ENCODE data around the gene PRSS8.
"Not testable (repeated sequence)": the region's sequence is repeated elsewhere in the genome, so short reads cannot be mapped to it uniquely, and the experiment has no call there.

PRSS8 gene

GRCh38 chr16:31135535-31136286 lies at the start of gene PRSS8:
TSS of gene PRSS8 (minus strand) at chr16:31135727. CDS start at chr16:31135498, 229 bp downstream.
- peak; percentile 2 for DNase-seq

DNA sequence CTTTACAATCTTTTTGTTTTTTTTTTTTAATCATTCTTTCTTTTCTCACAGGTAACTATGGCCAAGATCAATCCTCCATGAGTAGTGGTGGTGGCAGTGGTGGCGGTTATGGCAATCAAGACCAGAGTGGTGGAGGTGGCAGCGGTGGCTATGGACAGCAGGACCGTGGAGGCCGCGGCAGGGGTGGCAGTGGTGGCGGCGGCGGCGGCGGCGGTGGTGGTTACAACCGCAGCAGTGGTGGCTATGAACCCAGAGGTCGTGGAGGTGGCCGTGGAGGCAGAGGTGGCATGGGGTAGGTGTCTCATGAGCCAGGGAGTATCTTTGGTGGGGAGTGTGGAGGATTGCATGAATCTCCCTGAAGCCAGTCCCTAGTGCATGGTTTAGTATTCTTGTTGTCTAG lies 49.4 kb upstream of the PRSS8 start:
- DNase-seq: no peak

- DNase-seq: no peak
These were observed 48.2 kb upstream of the PRSS8 start for GRCh38 chr16:31183432-31184428.

DNA sequence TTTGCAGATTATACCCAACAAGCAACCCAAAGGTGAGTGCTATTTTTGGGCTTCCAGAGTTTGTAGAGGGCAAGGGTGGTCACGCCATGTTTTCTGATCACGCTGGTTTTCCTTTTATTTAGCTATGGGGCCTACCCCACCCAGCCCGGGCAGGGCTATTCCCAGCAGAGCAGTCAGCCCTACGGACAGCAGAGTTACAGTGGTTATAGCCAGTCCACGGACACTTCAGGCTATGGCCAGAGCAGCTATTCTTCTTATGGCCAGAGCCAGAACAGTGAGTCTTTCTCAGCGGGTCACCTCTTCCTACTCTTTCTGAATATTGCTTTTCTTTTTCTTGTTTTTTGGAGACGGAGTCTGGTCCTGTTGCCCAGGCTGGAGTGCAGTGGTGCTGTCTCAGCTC lies 46.9 kb upstream of the PRSS8 start:
- no peak for DNase-seq

GRCh38 chr16:31181102-31181830 lies 45.7 kb upstream of the PRSS8 start:
- no peak for DNase-seq

DNA sequence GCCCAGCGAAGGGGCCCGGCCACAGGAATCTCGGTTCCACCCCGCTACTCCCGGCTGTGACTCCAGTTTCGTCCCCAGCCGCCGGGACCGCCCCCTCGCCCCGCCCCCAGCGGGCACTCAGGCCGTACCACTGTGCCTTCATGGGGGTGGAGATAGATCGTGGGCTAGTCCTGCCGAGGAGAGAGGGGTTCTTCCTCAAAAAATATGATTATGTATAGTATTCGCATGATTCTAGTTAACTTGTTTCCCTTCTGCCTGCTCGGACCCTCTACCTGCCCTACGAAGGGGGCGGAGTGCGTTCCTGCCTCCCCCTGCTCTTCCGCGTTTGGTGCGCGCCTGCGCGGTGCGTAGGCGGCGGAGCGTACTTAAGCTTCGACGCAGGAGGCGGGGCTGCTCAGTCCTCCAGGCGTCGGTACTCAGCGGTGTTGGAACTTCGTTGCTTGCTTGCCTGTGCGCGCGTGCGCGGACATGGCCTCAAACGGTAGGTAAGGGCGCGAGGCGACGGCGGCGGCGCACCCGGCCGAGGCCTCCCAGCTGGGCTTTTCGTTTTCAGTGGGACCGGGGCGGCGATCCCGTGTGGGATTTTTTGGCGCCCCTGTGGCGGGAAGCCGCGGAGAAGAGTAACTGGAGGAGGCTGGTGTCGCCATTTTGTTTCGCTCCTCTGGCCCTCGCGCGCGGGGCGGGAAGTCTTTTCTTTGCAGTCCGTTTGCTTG lies 44.4 kb upstream of the PRSS8 start, which contains the start of gene FUS:
Gene FUS (plus strand): TSS at position 393 of the 713 bp plus-strand sequence. CDS start 76 bp downstream, at position 469.
- peak; percentile 74 for DNase-seq

GRCh38 chr16:31179219-31179746 lies 43.8 kb upstream of the PRSS8 start:
- no peak for DNase-seq

DNA sequence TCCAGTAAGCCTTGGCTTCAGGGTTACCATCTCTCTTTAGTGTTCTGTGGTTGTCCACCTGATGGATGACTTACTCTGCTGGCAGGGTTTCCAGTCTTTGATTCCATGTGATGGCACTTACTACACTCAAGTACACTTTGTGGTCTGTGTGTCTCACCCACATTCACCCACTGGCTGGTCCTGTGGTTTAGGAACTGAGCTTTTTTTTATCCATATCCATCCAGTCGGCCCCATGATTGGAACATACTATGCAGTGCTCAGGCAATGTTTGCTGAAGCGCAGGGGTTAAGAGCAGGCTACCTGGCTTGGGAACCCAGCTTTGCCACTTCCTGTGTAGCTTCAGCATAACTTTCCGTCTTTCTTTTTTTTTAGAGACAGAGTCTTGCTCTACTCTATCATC lies 41.6 kb upstream of the PRSS8 start:
- DNase-seq: no peak

DNA sequence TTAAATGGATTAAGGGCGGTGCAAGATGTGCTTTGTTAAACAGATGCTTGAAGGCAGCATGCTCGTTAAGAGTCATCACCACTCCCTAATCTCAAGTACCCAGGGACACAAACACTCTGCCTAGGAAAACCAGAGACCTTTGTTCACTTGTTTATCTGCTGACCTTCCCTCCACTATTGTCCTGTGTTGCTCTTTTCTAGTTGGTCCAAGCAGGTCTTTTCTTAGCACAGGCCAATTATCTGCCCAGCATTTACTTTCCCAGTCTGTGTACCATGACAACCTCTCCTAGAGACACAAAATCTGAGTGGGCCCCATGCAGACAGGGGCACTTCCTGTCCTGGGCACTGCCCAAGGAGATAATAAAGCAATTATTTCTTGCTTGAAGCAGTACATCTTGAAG lies 34.5 kb upstream of the PRSS8 start:
- not testable (repeated sequence) for DNase-seq

DNA sequence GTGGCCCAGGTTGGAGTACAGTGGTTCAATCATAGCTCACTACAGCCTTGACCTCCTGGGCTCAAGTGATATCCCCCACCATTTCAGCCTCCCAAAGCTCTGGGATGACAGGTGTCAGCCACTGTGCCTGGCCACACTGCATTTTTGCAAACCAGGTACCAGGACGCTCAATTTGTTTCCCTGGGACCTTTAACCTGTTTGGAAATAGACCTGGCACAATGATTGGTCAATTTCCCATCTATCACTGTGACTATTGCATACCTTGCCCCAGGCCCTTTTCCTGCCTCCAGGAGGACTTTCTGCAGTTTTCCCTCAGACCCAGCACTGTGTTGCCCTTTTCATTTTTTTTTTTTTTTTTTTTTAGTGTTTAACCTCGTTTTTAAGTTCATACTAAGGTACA lies 33.3 kb upstream of the PRSS8 start:
- no peak for DNase-seq

DNA sequence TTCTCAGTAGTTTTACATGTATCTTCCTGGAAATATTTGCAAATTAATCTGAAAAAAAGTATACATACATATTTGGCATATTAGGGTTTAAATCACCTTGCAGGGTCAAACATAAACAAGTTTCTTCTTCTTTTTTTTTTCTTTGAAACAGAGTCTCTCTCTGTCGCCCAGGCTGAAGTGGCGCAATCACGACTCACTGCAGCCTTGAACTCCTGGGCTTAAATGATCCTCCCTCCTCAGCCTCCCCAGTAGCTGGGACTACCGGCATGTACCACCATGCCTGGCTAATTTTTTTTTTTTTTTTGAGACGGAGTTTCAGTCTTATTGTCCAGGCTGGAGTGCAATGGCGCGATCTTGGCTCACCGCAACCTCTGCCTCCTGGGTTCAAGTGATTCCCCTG lies 31.8 kb upstream of the PRSS8 start:
- no peak for DNase-seq

DNA sequence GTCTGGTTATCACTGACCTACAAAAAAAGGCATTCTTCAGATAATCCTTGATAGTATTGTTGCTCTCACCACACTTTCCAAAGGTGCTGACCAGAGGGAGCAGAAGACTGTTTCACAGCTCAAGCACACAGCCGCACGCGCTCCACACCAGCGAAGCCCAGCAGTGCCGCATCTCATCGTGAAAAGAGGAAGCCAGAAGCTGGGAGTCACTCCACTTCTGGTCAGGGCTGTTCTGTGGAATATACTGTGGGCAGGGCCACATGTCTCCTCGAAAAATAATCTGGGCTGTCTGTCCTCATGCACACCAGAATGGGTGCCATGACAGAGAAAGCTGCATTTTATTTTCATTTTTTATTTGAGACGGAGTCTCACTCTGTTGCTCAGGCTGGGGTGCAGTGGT lies 21.6 kb upstream of the PRSS8 start:
- no peak for DNase-seq

- DNase-seq: not testable (repeated sequence)
These were observed 15.4 kb upstream of the PRSS8 start for GRCh38 chr16:31150976-31151375.

DNA sequence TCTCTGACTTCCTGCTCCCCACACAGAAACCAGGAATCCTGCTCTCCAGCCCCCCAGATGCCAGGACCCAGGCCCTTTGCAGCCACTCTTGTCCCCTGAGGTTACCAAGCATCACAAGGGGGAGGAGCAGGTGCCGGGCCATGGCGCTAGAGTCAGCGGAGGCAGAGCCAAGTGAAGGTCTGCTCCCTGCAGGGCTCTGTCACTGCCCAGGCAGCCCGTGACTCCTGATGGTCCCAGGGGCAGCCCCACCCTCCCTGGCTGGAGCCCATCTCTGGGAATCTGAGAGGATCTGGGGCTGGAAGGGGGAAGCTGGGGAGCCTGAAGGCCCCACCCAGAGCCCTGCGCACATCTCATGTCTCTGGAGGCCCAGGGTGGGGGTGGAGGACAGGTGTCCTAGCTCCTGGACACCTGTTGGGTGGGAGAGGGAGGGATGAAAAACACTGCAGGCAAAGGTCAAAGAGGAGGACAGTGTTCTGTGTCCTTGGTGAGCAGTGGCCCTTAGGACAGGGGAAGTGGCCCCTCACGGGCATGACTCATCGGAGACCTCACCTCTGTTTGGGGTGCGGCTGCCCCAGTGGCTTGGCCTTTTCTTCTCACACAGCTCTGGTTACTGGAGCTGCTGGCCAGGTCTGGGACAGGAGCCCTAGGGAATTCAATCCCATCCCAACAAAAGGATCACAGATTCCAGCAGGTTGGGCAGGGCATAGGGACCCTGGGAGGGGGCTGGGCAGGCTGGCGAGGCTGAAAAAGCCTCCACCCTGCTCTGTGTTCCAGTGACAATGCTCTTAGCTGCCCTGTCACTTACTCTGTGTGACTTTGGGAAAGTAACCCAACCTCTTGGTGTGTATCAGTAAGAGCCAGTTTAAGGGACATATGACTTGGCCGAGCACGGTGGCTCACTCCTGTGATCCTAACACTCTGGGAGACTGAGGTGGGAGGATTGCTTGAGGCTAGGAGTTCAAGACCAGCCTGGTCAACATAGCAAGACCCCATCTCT lies 14.7 kb upstream of the PRSS8 start, which contains the start of gene PRSS36:
Gene PRSS36 (minus strand): TSS at position 173 of the 997 bp plus-strand sequence. CDS start 31 bp downstream, at position 142.
- no peak for DNase-seq

GRCh38 chr16:31149332-31149731 lies 13.8 kb upstream of the PRSS8 start:
- DNase-seq: no peak

- no peak for DNase-seq
These were observed 13.4 kb upstream of the PRSS8 start for GRCh38 chr16:31148896-31149295.

GRCh38 chr16:31148281-31148728 lies 12.8 kb upstream of the PRSS8 start:
- no peak for DNase-seq

GRCh38 chr16:31147574-31147973 lies 12.0 kb upstream of the PRSS8 start:
- DNase-seq: no peak

- no peak for DNase-seq
These were observed 10.0 kb upstream of the PRSS8 start for GRCh38 chr16:31145398-31145990.

DNA sequence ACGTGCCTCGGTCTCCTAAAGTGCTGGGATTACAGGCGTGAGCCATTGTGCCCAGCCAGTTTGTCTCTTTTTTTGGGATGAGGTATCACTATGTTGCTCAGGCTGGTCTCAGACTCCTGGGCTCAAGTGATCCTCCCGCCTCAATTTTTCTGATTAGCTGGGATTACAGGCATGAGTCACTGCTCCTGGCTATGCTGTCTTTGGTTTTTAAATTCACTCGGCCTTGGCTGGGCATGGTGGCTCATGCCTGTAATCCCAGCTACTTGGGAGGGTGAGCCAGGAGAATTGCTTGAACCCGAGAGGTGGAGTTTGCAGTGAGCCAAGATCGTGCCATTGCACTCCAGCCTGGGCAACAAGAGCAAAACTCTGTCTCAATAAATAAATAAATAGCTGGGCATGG lies 8.9 kb upstream of the PRSS8 start:
- DNase-seq: not testable (repeated sequence)
